Mesothelial cell of epicardium (in vitro differentiated cells): ENCODE results near the gene CCSER1. TPM values are rescaled to one million over a fixed set of nuclear protein-coding genes. Genes with fewer than 3 reads are reported as not detected.
"Not testable (repeated sequence)": the region's sequence is repeated elsewhere in the genome, so short reads cannot be mapped to it uniquely, and the experiment has no call there.

Experiments used
- DNase-seq, 2 experiments: peaks; one replicate each; pipeline ENCODE4 v3.0.0; 2021; ENCODE audit warnings: low spot score in 2 of 2; ENCODE audit not compliant: unreplicated experiment in 2 of 2
- H3K27ac Mint-ChIP-seq: 2 replicates; pipeline ENCODE4 v1.8.0; 2021; ENCODE audit warnings: mixed read lengths
- H3K27me3 Mint-ChIP-seq: 2 replicates; pipeline ENCODE4 v1.8.0; 2021; ENCODE audit warnings: low read depth, mixed read lengths
- H3K36me3 Mint-ChIP-seq: 2 replicates; pipeline ENCODE4 v1.8.0; 2021; ENCODE audit warnings: mixed read lengths
- H3K4me1 Mint-ChIP-seq: 2 replicates; pipeline ENCODE4 v1.8.0; 2021; ENCODE audit warnings: mixed read lengths
- H3K4me3 Mint-ChIP-seq: 2 replicates; pipeline ENCODE4 v1.8.0; 2021; ENCODE audit warnings: mild to moderate bottlenecking, moderate library complexity, mixed read lengths
- H3K9me3 Mint-ChIP-seq: 2 replicates; pipeline ENCODE4 v1.8.0; 2021; ENCODE audit warnings: mixed read lengths
- total RNA-seq: library from RNA; stranded (reverse); gene quantifications from 3 replicates; pipeline ENCODE4 v1.2.1, GENCODE V29; 2021
- TF ChIP-seq, protein P1 (sequence below): fragments of 200-600 bp; sonication (generic); IDR thresholded peaks from one replicate; pipeline ENCODE4 v1.5.0; 2021; ENCODE audit warnings: antibody characterized with exemption; ENCODE audit not compliant: unreplicated experiment

CCSER1 gene
- total RNA-seq, 1 donor from 2014 or later: 7.2 TPM

GRCh38 chr4:91448668-91449330, 1321.6 kb downstream of the CCSER1 start:
- TF ChIP-seq, protein P1, sequence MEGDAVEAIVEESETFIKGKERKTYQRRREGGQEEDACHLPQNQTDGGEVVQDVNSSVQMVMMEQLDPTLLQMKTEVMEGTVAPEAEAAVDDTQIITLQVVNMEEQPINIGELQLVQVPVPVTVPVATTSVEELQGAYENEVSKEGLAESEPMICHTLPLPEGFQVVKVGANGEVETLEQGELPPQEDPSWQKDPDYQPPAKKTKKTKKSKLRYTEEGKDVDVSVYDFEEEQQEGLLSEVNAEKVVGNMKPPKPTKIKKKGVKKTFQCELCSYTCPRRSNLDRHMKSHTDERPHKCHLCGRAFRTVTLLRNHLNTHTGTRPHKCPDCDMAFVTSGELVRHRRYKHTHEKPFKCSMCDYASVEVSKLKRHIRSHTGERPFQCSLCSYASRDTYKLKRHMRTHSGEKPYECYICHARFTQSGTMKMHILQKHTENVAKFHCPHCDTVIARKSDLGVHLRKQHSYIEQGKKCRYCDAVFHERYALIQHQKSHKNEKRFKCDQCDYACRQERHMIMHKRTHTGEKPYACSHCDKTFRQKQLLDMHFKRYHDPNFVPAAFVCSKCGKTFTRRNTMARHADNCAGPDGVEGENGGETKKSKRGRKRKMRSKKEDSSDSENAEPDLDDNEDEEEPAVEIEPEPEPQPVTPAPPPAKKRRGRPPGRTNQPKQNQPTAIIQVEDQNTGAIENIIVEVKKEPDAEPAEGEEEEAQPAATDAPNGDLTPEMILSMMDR: no peak
- Mint-ChIP-seq H3K9me3 (no peaks in the 10 kb centered on the region), H3K27me3 (no peaks in the 10 kb centered on the region), H3K4me3 (no peak overlapping the region), H3K36me3 (no peaks in the 10 kb centered on the region), H3K27ac (peak overlapping the region; percentile 33), H3K4me1 (peaks cover 6% of the 10 kb centered on the region)
- no peak for DNase-seq

DNA sequence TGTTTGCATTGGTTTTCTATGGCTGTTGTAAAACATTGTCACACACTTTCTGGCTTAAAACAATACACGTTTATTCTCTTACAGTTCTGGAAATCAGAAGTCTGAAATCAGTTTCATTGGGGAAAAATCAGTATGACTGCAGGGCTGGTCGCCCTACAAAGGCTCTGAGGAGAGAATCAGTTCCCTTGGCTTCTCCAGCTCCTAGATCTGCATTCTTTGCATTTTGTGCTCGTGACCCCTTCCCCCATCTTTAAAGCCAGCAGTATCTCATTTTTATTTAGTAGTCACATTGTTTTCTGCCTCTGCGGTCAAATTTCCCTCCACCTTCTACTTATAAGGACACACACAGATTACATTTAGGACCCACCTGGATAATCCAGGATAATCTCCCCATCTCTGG, 1326.9 kb downstream of the CCSER1 start:
- H3K4me3 Mint-ChIP-seq: no peak overlapping the region
- TF ChIP-seq, protein P1: no peak
- H3K27ac Mint-ChIP-seq: no peak overlapping the region
- no peaks in the 10 kb centered on the region for H3K36me3 Mint-ChIP-seq
- peaks cover 12% of the 10 kb centered on the region for H3K9me3 Mint-ChIP-seq
- no peak for DNase-seq
- H3K4me1 Mint-ChIP-seq: peaks cover under 1% of the 10 kb centered on the region
- H3K27me3 Mint-ChIP-seq: no peaks in the 10 kb centered on the region

DNA sequence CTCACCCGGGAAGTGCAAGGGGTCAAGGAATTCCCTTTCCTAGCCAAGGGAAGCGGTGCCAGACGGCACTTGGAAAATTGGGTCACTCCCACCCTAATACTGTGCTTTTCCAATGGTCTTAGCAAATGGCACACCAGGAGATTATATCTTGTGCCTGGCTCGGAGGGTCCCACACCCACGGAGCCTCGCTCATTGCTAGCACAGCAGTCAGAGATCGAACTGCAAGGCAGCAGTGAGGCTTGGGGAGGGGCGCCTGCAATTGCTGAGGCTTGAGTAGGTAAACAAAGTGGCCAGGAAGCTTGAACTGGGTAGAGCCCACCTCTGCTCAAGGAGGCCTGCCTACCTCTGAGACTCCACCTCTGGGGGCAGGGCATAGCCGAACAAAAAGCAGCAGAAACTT, 1335.4 kb downstream of the CCSER1 start:
- DNase-seq, H3K4me1 Mint-ChIP-seq, H3K4me3 Mint-ChIP-seq, H3K27me3 Mint-ChIP-seq, H3K27ac Mint-ChIP-seq, H3K36me3 Mint-ChIP-seq: not testable (repeated sequence)
- peaks cover 11% of the 10 kb centered on the region for H3K9me3 Mint-ChIP-seq

GRCh38 chr4:91470671-91471070, 1343.5 kb downstream of the CCSER1 start:
- no peaks in the 10 kb centered on the region for H3K36me3 Mint-ChIP-seq
- no peaks in the 10 kb centered on the region for H3K9me3 Mint-ChIP-seq
- H3K27me3 Mint-ChIP-seq: no peaks in the 10 kb centered on the region
- no peaks in the 10 kb centered on the region for H3K4me1 Mint-ChIP-seq
- no peak overlapping the region for H3K27ac Mint-ChIP-seq
- H3K4me3 Mint-ChIP-seq: no peak overlapping the region
- DNase-seq: no peak
- TF ChIP-seq, protein P1: no peak

DNA sequence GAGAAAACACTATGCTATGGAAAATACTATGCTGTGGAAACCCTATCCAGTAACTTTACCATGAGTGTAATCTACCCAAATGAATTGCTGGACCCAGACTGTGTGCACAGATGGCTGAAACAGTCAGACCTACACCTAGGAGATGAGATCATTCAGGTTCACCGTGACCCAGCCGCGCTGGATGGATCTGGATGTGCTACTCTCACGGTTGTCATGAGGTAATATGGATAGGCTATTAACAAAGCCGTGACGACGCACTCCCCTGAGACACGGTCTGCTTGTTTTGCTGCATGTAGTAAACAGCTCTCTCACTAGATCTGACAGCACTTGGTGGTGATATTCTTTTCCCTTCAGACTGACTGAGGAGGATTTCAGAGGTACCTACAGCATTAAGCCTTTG, 1344.1 kb downstream of the CCSER1 start:
- DNase-seq: no peak
- Mint-ChIP-seq H3K4me3 (no peak overlapping the region), H3K9me3 (peaks cover 2% of the 10 kb centered on the region), H3K36me3 (no peaks in the 10 kb centered on the region), H3K4me1 (no peaks in the 10 kb centered on the region), H3K27ac (no peak overlapping the region), H3K27me3 (no peaks in the 10 kb centered on the region)
- TF ChIP-seq, protein P1: no peak

- TF ChIP-seq, protein P1: no peak
- no peaks in the 10 kb centered on the region for H3K27me3 Mint-ChIP-seq
- no peaks in the 10 kb centered on the region for H3K4me1 Mint-ChIP-seq
- H3K36me3 Mint-ChIP-seq: no peaks in the 10 kb centered on the region
- no peak for DNase-seq
- no peak overlapping the region for H3K4me3 Mint-ChIP-seq
- no peak overlapping the region for H3K27ac Mint-ChIP-seq
- H3K9me3 Mint-ChIP-seq: peaks cover 8% of the 10 kb centered on the region
Observed at GRCh38 chr4:91472046-91472445, 1344.9 kb downstream of the CCSER1 start.
